HFF-Myc (cell line): ENCODE results near the gene KCTD19.
A peak's percentile ranks its signal among the peaks of the same experiment; 100 is the strongest.

Source experiments
- DNase-seq: peaks from one replicate; pipeline ENCODE4 v3.0.0-alpha.2; 2011; ENCODE audit warnings: low read depth; ENCODE audit errors: extremely low read depth
- H3K4me3 ChIP-seq: replicated peaks from 2 replicates; pipeline ENCODE4 v1.5.1; 2011; ENCODE audit warnings: low read depth, mild to moderate bottlenecking, control low read depth, low read length
- CTCF ChIP-seq: IDR thresholded peaks from 2 replicates; pipeline ENCODE4 v1.5.1; 2012; ENCODE audit warnings: mild to moderate bottlenecking, low read depth, low read length, control low read depth; ENCODE audit errors: missing control alignments

The KCTD19 gene

GRCh38 chr16:67246081-67246755, 80.3 kb downstream of the KCTD19 start:
- peak; percentile 39 for TF ChIP-seq CTCF
- H3K4me3 ChIP-seq, result peak overlapping the region; percentile 72
- peak; percentile 59 for DNase-seq

GRCh38 chr16:67245674-67246080, 80.9 kb downstream of the KCTD19 start:
- peak overlapping the region; percentile 72 for H3K4me3 ChIP-seq
- TF ChIP-seq CTCF, result no peak
- no peak for DNase-seq

GRCh38 chr16:67245186-67245585, 81.4 kb downstream of the KCTD19 start:
- H3K4me3 ChIP-seq, result peak overlapping the region; percentile 72
- no peak for DNase-seq
- no peak for TF ChIP-seq CTCF

- H3K4me3 ChIP-seq, result peak overlapping the region; percentile 72
- TF ChIP-seq CTCF, result no peak
- peak; percentile 71 for DNase-seq
Observed at GRCh38 chr16:67244387-67245185, 82.0 kb downstream of the KCTD19 start.

- no peak for DNase-seq
- no peak overlapping the region for H3K4me3 ChIP-seq
- no peak for TF ChIP-seq CTCF
Observed at GRCh38 chr16:67243481-67243880, 83.1 kb downstream of the KCTD19 start.

GRCh38 chr16:67242138-67242730, 84.3 kb downstream of the KCTD19 start:
- no peak overlapping the region for H3K4me3 ChIP-seq
- no peak for TF ChIP-seq CTCF
- DNase-seq, result no peak
